Stimulated activated CD4-positive, alpha-beta T cell treated with anti-CD3 and anti-CD28 coated beads, TNF-alpha, amount 100 ng/mL, for 4 hours (primary cell): ENCODE results near the gene SMAD7.

Source experiments
- DNase-seq, 3 experiments: peaks; one replicate each; pipeline ENCODE4 v3.0.0-alpha.2; 2020; ENCODE audit warnings: low read depth in 3 of 3

The SMAD7 gene

DNA sequence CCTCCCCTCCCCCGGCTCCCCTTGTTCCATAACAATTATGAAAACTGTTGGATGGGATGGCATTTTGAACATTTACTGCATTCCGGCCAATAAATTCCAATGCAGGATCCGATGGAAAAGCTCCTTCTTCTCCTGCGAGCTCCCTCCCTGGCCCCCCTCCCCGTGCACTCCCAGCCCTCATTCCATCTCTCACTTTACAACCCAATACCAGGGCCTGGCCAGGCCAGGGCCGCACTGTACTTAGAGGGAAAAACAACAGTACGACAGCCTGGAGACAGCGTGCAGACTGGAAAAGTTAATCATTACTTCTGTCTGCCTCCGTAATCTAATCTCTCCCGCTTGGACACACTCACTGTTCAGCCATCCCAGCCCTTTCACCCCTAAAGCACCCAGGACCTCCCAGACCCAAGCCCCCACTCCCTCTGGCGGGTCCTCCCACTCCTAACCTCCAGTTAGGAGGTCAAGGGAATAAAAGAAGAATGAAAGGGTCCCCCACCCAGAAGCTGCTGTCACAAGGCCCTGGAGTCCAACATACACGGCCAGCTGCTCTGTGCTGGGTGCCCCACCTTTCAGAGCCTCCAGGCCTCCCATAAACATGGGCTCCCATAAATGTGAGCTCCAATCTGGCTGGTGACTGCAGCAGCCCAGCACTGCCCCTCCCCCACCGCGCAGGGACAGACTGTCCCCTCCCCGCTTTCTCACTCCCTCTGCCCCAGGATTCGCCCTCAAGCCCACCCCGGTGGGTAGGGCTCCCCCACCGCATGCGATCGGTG, 20.6 kb downstream of the SMAD7 start:
- DNase-seq, result no peak

- DNase-seq, result no peak
Observed at GRCh38 chr18:48929212-48929612, 21.6 kb downstream of the SMAD7 start.

DNA sequence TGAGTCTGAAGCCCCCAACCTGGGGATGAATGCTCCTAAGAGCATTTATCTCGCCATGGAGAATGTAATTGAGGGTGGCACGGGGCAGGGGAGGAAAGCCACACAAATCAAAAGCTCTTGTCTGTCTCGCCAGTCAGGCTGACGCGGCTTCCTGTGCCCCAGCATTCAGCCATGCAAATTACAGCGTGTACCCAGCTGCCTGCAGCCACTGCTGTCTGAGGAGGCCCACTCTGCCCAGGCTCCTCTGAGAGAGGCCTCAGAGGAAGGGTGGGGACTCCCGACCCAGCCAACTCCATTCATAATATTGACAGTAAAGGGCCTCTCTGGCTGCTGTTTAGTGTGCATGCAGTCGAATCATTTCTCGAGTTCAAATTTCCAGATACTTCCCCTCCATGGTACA, 22.0 kb downstream of the SMAD7 start:
- DNase-seq, result peak in 1 of 3 experiments; percentile 41

DNA sequence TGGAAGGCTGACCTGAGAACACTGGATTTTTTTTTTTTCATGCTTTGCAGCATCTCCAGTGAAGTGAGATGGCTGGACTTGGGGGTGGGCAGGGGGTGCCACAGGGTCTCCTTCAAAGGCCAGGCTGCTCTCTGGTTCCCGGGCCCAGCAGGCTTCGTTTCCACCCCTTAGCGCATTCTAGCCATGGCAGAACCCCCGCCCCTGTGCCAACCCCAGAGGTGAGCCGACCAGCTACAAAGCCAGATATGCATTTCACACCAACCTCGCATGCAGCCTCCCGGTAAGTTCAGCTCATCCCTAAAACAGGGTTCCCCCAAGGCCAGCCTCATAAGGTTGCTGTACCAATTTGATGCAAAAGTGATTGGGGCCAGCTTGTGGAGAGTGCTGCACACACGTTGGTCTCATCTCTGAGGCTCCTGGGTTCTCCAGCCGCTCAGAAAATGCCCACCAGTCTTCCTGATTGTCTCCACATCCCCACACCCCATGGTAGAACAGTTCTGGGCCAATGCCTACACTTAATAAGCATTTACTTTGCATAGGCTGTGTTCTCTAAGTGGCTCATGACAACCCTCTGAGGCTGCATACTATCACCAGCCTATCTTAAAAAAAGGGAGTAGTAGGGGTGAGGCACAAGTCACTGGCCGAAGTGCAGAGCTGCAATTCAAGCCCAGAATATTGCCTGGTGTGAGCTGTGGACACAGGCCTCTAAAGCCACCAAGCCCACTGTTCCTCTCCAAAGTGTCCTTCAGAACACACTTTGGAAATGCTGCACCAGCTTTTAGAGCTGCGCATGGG, 23.3 kb downstream of the SMAD7 start:
- DNase-seq, result no peak

- no peak for DNase-seq
Observed at GRCh38 chr18:48926420-48926857, 24.3 kb downstream of the SMAD7 start.

GRCh38 chr18:48925491-48925780, 25.3 kb downstream of the SMAD7 start:
- DNase-seq, result no peak

DNA sequence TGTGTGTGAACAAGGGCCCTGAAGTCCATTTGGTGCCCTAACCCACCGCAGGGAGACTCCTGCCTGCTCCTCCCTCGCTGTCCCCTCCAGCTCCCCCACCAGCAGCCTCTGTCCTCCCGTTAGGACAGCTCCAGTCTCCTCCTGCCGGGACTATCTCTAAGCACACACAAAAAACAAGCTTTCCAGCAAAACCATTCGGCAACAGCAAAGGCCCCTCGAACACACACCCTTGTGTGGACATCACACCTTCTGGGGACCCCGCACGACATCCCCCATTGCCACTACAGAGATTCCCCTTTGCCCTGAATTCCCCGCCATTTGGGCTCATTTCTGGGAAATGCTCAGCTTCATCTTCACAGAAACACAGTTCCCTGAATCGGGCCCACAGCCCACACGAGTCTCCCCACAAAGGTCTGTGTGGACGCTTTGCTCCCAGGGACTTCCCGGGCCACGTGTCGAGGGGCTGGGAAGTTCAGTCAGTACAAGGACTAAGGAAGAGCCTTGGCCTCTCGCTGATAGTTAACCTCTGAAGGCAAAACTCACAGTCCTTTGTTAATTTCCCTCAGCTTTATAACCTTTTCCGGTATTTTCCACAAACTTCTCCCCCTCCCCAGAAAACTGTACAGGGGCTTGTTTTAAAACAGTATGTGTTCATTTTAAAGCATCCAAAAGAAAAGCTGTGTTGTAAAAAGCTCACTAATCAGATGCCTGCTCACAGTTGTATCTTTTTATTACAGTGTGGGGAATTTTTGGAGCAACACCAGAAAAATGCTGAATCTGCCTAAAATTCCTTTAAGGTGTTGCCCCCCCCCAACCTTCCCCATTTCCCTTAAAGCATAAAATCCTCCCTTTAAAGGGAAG, 25.9 kb downstream of the SMAD7 start:
- DNase-seq, result no peak

DNA sequence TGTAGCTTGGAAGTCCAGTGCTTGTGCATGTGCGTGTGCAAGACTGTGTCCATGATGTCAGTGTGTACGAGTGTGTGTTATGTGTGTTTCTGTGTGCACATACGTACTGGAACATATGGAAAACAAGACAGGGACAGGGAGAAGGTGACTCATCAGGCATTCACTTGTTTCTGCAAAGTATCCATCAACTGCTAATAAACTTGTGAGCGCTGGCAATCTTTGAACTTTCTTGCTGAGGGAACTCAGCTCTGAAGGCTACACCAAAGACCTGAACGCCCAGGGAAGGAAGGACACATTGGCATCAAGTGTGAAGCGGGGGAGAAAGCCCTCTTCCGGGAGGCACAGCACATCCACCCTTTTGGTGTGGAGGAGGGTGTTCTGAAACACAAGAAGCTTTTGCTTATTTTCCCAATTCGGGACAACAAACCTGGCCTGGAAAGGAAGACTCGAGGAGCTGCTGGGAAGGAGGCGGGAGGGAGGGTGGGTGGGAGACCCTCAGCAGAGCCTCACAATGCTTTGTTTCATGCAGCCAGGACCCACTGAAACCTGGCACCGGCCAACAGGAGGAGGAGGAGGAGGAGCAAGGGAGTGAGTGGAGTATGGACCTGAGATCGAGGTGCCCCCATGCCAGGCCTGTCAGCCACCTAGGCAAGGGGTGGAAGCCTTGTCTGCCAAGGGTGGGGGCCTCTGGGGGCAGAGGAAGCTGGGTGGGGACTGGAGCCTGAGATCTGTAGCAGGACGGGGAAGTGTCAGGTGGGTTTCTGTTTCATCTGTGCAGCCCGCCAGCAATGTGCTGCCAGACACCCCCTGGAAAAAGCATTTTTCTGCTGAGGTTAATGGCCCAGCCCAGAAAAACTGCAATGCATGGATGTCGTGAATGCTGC, 26.8 kb downstream of the SMAD7 start:
- no peak for DNase-seq

DNA sequence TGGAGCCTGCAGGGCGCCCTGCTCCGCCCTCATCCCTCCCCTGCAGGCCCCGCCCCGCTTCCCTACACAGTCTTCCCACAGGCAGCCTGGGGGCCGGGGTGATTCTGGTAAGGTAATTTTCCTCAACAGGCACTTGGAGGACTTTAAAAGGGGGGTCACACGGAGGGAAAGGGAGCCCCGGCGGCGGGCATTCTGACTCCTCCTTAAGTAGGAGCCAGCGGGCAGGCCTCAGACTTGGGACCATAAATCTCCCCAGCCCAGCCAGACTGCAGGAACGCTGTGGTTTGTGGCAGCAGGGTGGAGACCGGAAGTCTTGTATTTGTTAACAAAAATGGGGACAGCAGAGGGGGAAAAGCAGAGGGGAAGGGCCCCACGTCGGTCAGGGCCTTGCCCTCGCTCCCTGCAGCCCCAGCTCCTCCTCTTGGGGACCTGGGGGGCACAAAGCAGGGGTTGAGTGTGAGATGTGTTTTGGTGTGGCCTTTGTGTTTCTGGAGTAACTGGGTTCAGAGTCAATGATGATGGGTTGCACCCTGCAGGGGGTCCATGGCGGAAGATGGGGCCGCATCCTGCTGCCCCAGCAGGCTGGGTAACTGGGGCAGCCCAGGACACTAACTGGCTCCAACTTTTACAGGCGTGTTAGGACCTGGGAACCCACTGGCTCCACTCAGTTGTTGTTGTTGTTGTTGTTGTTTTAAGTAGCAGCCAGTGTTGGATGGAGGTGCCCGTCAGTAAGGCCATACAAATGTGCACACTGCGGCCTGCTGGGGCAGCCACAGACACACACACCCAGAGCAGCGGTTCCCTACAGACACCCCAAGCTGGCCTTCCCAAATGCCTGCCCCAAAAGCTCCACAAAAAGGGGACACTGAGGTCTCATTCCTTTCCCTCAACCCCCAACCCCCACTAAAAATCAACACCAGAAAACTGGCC, 27.7 kb downstream of the SMAD7 start:
- DNase-seq, result no peak

DNA sequence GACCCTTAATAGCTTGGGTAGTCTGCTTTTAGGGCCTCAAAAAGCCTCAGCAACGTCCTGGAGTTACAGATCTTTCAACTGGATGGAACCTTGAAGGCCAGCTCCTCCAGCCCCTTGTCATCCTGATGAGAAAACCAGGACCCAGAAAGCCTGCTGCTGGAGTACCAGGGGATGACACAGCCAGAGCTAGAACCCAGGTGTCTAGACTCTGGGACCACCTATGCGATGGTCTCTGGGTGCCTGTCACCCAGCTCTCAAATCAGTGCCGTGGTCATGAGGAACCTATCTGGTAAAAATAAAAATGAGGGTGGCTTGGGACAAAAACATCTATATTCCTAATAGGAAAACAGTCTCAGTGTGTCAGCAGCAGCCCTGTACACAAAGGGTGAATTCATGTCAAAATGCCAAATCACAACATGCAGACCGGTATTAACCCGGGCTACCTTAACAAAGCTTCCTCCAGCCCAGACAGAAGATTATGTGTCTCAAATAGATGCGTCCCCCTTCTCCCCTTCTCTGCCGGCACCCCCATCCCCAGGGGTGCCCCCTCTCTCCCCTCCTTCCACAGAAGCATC, 28.5 kb downstream of the SMAD7 start:
- no peak for DNase-seq

GRCh38 chr18:48921305-48922225, 29.2 kb downstream of the SMAD7 start:
- DNase-seq, result no peak

DNA sequence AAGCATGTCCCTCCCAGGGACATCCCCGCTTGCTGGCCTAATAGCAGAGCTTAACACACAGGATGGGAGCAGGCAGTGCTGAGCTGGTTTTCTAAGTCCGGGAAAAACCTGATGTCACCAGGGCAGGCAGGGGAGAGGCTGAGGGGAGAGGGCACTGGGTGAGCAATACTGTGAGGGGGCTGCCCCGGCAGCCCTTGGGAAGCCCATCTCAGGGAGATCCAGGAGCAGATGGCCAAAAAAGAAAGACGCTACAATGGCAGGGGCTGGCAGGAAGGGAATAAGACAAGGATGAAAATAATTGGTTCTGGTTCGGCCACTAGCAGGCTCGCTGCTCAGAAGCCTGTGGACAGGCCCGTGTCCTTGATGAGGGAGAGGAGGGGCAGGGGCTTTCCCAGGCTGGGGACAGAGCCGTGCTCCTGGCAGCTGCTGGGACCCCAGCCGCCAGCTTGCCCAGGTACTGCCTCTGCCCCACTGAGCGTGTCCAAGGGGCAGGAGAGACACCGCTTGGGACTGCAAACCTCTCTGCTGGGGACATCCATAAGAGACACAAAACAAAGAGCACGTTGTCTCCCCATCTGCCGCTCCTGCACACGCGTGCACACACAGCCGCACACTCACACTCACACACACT, 30.2 kb downstream of the SMAD7 start:
- no peak for DNase-seq

GRCh38 chr18:48919547-48919946, 31.2 kb downstream of the SMAD7 start:
- DNase-seq, result no peak

DNA sequence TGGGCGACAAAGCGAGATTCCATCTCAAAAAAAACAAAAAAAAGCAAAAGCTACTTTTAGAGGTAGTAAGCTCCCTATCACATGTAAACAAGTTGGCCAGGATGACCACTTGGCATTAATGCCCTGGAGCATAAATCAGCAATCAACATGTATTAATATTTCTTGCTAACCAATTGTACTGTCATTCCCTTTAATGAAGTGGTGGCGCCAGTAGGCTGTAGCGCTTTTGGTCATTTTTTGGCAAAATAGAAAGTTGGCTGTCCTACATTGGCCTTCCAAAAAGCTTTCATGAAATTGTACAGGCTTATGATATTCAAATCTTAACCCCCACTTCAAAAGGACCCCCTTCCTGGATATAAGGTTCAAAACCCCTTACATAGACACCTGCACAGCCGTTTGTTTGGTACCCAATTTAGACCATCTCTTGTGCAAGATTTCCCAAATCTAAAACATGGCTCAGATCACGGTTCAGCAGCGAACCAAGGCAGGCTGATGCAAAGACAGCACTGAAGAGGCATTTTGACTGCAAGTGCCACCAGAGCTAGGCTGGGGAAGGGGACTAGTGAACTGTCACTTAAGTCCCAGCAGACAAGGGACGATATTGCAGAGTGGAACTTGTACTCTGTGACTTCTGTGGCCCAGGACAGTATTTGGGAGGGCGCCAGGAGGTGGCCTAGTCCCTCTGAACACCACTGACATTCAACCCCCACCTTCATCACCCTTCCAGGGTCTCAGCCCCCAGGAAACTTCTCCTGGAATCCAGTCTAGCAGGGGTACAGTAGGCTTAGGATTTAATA, 31.9 kb downstream of the SMAD7 start:
- DNase-seq, result no peak

GRCh38 chr18:48917579-48918517, 32.9 kb downstream of the SMAD7 start:
- no peak for DNase-seq
